D721Med (cell line): ENCODE measurements around the gene NUTF2.
"Not testable (repeated sequence)": the region's sequence is repeated elsewhere in the genome, so short reads cannot be mapped to it uniquely, and the experiment has no call there.

Source experiments
- DNase-seq: peaks from one replicate; pipeline ENCODE4 v3.0.0; 2011; ENCODE audit warnings: low spot score; ENCODE audit not compliant: insufficient read length
- FAIRE-seq: peaks from 2 replicates; lab custom pipeline; 2011; peaks lifted over from hg19 to GRCh38; lab: Jason Lieb, UNC
- TF ChIP-seq, protein P1 (sequence below): IDR thresholded peaks from 2 replicates; pipeline ENCODE4 v1.5.1; 2012; ENCODE audit warnings: mild to moderate bottlenecking, control low read depth; ENCODE audit not compliant: insufficient read depth; ENCODE audit errors: missing control alignments

The NUTF2 gene

DNA sequence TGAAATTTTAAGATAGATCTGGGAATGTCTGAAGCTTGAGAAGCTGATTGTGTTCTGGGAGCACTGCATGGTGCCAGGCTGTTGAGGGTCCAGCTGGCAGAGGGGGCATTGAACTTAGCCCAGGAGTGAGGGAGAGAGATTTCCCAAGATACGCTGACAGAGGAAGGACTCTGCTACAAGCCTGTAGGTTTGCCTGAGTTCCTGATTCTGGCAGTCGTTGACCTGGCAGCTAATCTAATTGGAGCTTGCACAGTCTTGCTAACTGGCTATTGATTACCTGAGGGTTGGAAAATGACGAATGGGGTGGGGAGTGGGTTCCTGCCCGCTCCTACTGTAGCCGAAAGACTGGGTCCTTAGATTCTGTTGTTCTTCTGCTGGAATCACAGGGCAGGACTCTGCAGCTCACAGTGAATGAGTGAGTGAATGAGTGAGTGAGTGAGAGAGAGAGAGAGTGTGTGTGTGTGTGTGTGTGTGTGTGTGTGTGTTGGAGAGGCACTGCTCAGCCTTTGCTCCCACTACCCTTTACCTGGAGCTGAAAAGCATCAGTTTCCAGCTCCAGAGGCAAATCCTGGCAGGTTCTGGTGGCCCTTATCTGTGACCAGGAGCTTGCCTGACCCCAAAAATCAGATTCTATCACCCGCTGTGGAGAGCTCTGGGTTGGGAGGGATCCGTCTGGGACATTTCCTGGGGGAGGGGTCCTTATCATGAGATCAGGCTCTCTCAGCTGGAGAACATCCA is 68.2 kb downstream of the NUTF2 start:
- DNase-seq = no peak
- TF ChIP-seq, protein P1, sequence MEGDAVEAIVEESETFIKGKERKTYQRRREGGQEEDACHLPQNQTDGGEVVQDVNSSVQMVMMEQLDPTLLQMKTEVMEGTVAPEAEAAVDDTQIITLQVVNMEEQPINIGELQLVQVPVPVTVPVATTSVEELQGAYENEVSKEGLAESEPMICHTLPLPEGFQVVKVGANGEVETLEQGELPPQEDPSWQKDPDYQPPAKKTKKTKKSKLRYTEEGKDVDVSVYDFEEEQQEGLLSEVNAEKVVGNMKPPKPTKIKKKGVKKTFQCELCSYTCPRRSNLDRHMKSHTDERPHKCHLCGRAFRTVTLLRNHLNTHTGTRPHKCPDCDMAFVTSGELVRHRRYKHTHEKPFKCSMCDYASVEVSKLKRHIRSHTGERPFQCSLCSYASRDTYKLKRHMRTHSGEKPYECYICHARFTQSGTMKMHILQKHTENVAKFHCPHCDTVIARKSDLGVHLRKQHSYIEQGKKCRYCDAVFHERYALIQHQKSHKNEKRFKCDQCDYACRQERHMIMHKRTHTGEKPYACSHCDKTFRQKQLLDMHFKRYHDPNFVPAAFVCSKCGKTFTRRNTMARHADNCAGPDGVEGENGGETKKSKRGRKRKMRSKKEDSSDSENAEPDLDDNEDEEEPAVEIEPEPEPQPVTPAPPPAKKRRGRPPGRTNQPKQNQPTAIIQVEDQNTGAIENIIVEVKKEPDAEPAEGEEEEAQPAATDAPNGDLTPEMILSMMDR = no peak
- FAIRE-seq = no peak

DNA sequence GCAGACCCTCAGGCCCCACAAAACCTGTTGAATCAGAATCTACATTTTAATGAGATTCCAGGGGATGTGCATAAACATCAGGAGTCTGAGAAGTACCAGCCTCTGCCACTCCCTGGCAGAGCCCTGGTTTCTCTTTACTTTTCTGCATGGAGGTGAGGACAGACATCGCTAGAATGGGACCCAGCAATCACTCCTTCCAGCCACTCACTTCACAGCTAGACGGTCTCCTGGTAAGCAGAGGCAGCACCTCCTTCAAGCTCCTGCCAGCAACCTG is 68.7 kb downstream of the NUTF2 start:
- not testable (repeated sequence) for FAIRE-seq, DNase-seq

DNA sequence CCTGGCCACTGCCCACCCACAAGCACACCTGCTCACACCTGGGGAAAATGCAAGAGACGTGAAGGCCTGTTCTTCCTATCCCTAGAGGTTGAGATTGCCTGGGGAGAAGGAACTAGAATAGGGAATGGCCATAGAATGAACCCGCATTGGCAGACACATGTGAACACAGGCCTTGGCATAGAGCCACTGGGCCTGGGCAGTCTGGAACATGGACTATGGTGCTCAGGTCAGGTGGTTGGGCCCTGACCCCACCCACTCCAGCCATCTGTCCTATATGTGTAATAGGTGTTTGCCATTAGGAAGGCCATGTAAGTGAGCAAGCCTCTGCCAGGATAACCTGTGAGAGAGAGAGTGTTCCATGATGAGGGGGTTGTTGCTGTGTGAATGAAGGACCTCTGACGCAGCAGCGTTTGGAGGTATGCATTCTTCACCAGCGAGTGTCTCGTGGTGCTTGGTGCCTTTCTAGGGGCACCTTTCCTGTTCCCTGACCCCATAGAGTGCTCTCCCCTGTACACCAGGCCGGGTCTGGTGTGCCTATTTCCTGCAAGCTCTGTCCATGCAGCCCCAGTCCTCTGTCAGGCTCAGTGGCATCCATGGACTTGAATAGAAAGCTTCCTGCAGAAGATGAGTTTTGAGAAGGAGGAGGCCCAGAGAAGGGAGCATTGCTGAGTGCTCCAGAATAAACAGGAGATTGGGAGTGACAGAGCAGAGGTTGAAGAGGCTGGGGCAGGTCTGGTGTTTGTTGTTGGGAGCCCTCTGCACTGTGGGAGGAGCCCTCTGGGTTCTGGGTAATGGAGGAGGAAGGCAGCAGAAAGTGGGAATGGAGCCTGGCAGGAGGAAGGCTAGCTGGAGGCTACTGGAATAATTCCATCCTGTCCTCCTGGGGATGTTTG is 69.3 kb downstream of the NUTF2 start:
- no peak for FAIRE-seq
- TF ChIP-seq, protein P1 = no peak

DNA sequence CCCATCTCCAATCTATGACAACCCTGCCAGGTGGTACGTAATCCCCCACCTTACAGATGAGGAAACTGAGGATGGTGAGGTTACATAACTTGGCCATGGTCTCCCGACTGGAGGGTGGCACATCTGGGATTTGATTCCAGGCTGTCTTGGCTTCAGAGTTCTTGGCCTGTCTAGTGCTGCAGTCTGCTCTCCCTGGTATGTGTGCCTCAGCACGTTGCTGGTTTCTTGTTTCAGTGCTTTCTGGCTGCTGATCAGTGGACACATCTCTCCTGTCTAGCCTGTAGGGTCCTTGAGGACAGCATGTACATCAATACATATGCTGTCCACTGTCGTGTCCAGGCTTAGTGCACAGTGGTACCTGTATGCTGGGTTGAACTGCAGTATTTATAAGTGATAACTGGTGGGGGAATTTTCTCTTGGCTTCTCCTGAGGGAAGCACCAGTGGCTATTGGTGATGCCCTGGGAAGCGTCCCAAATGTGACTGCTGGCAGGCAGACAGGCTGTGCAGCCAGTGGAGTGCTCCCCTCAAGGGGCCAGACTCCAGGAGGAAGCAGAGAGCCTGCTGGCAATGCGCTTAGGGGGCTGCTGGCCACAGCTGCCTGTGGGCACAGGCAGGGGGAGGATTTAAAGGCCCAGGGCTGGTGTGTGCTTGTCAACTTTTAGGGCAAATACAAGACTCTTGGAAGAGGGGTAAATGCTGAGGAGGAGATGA is 70.6 kb downstream of the NUTF2 start:
- FAIRE-seq = no peak
- TF ChIP-seq, protein P1 = no peak
- DNase-seq = no peak

More for the DNA sequence above, 69.3 kb downstream of the NUTF2 start:
- DNase-seq = no peak

DNA sequence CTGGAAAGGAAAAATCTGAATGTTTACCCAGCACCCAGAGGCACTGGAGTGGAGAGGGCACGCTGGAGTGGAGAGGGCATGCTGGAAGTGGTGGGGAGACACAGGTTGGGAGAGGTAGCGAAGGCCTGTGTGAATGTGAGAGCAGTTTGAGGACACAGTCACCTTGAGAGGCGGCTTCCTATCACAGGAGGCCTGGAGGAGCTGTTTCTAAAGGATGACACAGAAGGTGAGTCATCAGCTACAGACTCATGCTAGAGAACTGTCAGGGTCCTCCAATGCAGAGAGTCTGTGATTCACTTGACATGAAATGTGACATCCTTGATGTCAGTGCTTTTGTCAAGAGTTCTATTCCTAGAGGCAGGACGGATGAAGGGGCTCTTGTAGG is 71.1 kb downstream of the NUTF2 start:
- DNase-seq (no peak), FAIRE-seq (no peak)
- TF ChIP-seq, protein P1 = no peak

DNA sequence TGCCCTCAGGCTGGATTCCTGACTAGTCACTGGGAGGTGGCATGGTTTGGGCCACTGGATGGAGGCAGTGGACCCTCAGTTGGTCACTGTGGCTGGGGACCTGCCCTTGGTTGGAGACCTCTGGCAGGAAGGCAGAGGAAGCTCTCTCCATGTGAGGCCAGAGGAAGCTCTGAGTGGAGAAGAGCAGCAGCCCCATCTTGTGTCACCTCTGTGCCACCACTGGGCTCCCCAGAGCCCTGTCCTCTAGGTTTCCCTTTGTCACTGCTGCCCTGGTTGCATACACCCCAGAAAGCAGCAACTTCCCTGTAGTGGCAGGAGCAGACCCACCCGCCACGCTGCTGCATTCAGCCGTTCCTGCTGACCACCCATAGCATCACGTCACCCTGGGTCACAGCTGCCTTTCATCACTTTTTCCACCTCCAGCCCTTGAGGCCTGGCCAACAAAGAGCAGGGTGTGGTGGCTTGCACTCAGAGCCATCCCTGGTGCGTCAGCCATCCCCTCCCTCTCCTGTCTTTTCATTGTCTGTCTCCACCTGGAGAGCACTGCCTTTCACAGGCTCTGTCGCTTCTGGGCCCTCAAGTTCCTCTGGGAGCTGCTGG is 73.0 kb downstream of the NUTF2 start:
- DNase-seq (no peak), FAIRE-seq (no peak)
- TF ChIP-seq, protein P1 = peak; percentile 6
